Skeletal muscle tissue (tissue), 5 donors: ENCODE measurements around the gene KRT38. TPM values are rescaled to one million over a fixed set of nuclear protein-coding genes. Genes with fewer than 3 reads are reported as not detected.
A peak's percentile ranks its signal among the peaks of the same experiment; 100 is the strongest.

ENCODE experiments used
- H3K27ac ChIP-seq: one replicate; pipeline ENCODE4 v1.7.0; 2013; ENCODE audit warnings: mild to moderate bottlenecking, low read depth, low read length, inconsistent platforms
- H3K27me3 ChIP-seq, 3 donors: one replicate each; pipeline ENCODE4 v1.7.0; 2013; ENCODE audit warnings: low read length in 3 of 3; ENCODE audit not compliant: control insufficient read depth in 3 of 3, insufficient read depth in 3 of 3
- H3K36me3 ChIP-seq, 3 donors: one replicate each; pipeline ENCODE4 v1.7.0; 2013; ENCODE audit warnings: low read length in 3 of 3; ENCODE audit not compliant: control insufficient read depth in 3 of 3, insufficient read depth in 3 of 3
- H3K4me1 ChIP-seq, 3 donors: one replicate each; pipeline ENCODE4 v1.7.0; 2013; ENCODE audit warnings: low read length in 3 of 3, mild to moderate bottlenecking in 3 of 3; ENCODE audit not compliant: control insufficient read depth in 3 of 3, insufficient read depth in 3 of 3
- H3K4me3 ChIP-seq, 3 donors: one replicate each; pipeline ENCODE4 v1.7.0; 2013; ENCODE audit warnings: low read length in 3 of 3
- H3K9ac ChIP-seq, 3 donors: one replicate each; pipeline ENCODE4 v1.7.0; 2013; ENCODE audit warnings: low read length in 3 of 3, mild to moderate bottlenecking in 3 of 3, moderate library complexity in 2 of 3, low read depth in 1 of 3
- H3K9me3 ChIP-seq, 3 donors: one replicate each; pipeline ENCODE4 v1.7.0; 2013; ENCODE audit warnings: low read length in 3 of 3; ENCODE audit not compliant: control insufficient read depth in 3 of 3
- small RNA-seq: library from RNA; depleted of rRNA; stranded (forward); fragments of <200 nt; gene quantifications from one replicate; pipeline ENCODE3, GENCODE V24; 2014
- total RNA-seq: library from RNA; depleted of rRNA; stranded (reverse); fragments of >200 nt; gene quantifications from one replicate; pipeline ENCODE4 v1.2.3, GENCODE V29; 2014
- donor health status: Osteomylitis.

KRT38 gene
- total RNA-seq, 1 donor from 2014 or later: not detected

DNA sequence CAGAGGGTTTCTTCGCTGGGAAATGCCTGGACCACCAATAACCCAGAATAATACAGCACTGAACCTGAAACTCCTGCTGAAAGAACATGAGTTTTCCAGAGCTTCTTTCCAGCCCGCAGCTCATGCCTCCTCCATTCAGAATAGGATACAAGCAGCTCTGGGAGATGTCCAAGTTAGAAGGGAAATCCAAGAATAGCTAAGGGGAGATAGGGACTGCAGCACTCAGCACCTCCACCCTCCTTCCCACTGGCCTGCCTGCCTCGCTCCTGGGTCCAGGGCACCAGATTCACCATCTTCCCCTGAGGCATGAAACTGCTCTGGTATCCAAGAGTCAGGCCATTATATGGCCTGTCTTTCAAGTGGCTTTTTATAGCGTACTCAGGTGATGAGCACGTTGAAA, 47.5 kb downstream of the KRT38 start:
- Histone ChIP-seq H3K27ac (no peak overlapping the region), H3K4me1 (peaks cover 6 to 18% (median 16%) of the 10 kb centered on the region in 3 donors), H3K9ac (no peak overlapping the region), H3K36me3 (no peaks in the 10 kb centered on the region), H3K9me3 (no peaks in the 10 kb centered on the region), H3K27me3 (peaks cover 0 to 2% (median 0%) of the 10 kb centered on the region in 3 donors), H3K4me3 (no peak overlapping the region)

DNA sequence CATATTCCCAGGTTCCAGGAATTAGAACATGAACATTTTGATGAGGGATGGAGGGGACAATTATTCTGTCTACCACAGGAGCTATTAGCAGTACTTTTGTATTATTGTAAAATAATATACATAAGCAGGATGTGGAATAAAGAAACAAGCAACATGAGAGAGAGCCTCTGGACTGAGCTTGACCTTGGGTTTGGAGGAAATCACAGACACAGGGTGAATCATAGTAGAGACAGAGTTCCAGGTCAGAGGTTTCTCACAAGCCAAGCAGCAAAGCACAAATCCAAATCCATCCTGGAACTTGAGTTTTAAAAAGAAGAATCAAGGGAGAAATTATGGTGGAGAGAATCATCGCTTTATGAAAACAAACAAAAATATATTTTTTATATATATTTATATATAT, 48.5 kb downstream of the KRT38 start:
- no peaks in the 10 kb centered on the region for H3K9me3 ChIP-seq
- peaks cover 0 to 2% (median 0%) of the 10 kb centered on the region in 3 donors for H3K27me3 ChIP-seq
- no peak overlapping the region for H3K27ac ChIP-seq
- no peak overlapping the region for H3K4me3 ChIP-seq
- H3K36me3 ChIP-seq: no peaks in the 10 kb centered on the region
- no peak overlapping the region for H3K9ac ChIP-seq
- peaks cover 3 to 14% (median 14%) of the 10 kb centered on the region in 3 donors for H3K4me1 ChIP-seq

- no peak overlapping the region for H3K9ac ChIP-seq
- peaks cover 0 to 2% (median 0%) of the 10 kb centered on the region in 3 donors for H3K27me3 ChIP-seq
- no peak overlapping the region for H3K27ac ChIP-seq
- H3K4me1 ChIP-seq: peaks cover 3 to 9% (median 7%) of the 10 kb centered on the region in 3 donors
- no peaks in the 10 kb centered on the region for H3K36me3 ChIP-seq
- H3K4me3 ChIP-seq: no peak overlapping the region
- H3K9me3 ChIP-seq: peaks cover 0 to 2% (median 0%) of the 10 kb centered on the region in 3 donors
These were observed 49.2 kb downstream of the KRT38 start for GRCh38 chr17:41391535-41391934.

DNA sequence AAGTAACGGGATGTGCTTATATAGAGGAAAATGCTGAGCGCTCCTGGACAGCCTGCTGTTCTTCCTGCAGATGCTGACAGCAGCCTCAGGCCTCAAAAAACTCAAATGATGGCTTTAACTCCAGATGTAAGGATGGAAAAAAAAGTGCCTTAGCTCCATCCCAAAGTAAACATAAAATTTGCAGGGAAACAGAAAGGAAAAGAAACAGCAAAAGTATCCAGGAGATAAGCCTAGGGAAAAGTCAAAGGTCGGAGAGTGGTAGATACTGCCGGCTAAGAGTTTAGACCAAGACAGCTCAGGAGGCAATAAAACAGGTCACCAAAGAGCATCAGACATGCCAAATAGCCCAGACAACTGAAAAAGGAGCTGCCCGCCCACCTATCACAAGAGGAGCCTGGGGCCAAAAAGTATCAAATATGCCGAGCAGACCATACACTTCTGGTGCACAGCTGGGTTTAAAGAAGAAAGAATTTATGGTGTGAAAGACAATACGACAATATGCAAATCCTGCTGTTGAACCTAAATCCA, 50.3 kb downstream of the KRT38 start:
- Histone ChIP-seq H3K27me3 (peaks cover 0 to 2% (median 0%) of the 10 kb centered on the region in 3 donors), H3K4me1 (peaks cover 3 to 6% (median 3%) of the 10 kb centered on the region in 3 donors), H3K9ac (no peak overlapping the region)

GRCh38 chr17:41387670-41388069, 53.1 kb downstream of the KRT38 start:
- Histone ChIP-seq H3K4me3 (no peak overlapping the region), H3K36me3 (no peaks in the 10 kb centered on the region), H3K27me3 (peaks cover 0 to 2% (median 0%) of the 10 kb centered on the region in 3 donors), H3K9me3 (peaks cover 0 to 2% (median 0%) of the 10 kb centered on the region in 3 donors), H3K4me1 (no peaks in the 10 kb centered on the region), H3K9ac (no peak overlapping the region), H3K27ac (no peak overlapping the region)

More for the DNA sequence above, 50.3 kb downstream of the KRT38 start:
- H3K27ac ChIP-seq: no peak overlapping the region
- no peak overlapping the region for H3K4me3 ChIP-seq
- no peaks in the 10 kb centered on the region for H3K36me3 ChIP-seq
- H3K9me3 ChIP-seq: peaks cover 0 to 2% (median 0%) of the 10 kb centered on the region in 3 donors

DNA sequence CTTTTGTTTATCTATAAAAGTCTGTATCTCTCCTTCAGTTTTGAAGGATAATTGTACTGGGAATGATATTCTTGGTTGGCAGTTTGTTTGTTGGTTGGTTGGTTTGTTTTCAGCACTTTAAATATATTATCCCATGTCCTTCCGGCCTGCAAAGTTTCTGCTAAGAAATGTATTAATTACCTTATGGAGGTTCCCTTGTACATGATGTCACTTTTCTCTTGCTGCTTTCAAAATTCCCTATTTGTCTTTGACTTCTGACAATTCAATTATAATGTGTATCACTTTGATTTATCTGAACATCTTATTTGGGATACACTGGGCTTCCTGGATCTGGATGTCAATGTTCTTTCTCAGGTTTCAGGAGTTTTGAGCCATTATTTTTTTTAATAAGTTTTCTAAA, 54.6 kb downstream of the KRT38 start:
- Histone ChIP-seq H3K27ac (no peak overlapping the region), H3K36me3 (no peaks in the 10 kb centered on the region), H3K9ac (no peak overlapping the region), H3K9me3 (peaks cover 0 to 2% (median 0%) of the 10 kb centered on the region in 3 donors), H3K27me3 (peaks cover 0 to 8% (median 0%) of the 10 kb centered on the region in 3 donors), H3K4me3 (no peak overlapping the region), H3K4me1 (no peaks in the 10 kb centered on the region)

Small RNAs within 50 kb of the gene (small RNA-seq; reads per million reads assigned to genes)
- 6.1 reads per million, percentile 90 among the genes with 10 or more reads in this experiment for gene RNU2-32P

Other genes with a start within 250 kb of the KRT38 start
- not detected for gene KRTAP9-2, start 214.3 kb downstream of the KRT38 start, total RNA-seq
- gene KRTAP9-3, start 208.5 kb downstream of the KRT38 start, total RNA-seq: not detected
- gene KRTAP9-8, start 203.0 kb downstream of the KRT38 start, total RNA-seq: not detected
- gene KRTAP9-4, start 191.3 kb downstream of the KRT38 start, total RNA-seq: not detected
- gene KRTAP9-9, start 185.6 kb downstream of the KRT38 start, total RNA-seq: not detected
- not detected for gene KRTAP9-6, start 175.6 kb downstream of the KRT38 start, total RNA-seq
- not detected for gene KRTAP9-7, start 165.3 kb downstream of the KRT38 start, total RNA-seq
- not detected for gene KRTAP29-1, start 138.1 kb downstream of the KRT38 start, total RNA-seq
- gene KRTAP16-1, start 131.7 kb downstream of the KRT38 start, total RNA-seq: not detected
- gene KRTAP17-1, start 125.3 kb downstream of the KRT38 start, total RNA-seq: not detected
- gene KRT33A, start 90.2 kb downstream of the KRT38 start, total RNA-seq: not detected
- gene KRT33B, start 71.2 kb downstream of the KRT38 start, total RNA-seq: not detected
- not detected for gene KRT34, start 58.7 kb downstream of the KRT38 start, total RNA-seq
- gene KRT31, start 43.4 kb downstream of the KRT38 start, total RNA-seq: 3.1 TPM
- gene KRT37, start 16.4 kb downstream of the KRT38 start, total RNA-seq: not detected
- not detected for gene KRT32, start 26.4 kb upstream of the KRT38 start, total RNA-seq
- gene KRT35, start 40.2 kb upstream of the KRT38 start, total RNA-seq: not detected
- gene KRT36, start 48.9 kb upstream of the KRT38 start, total RNA-seq: not detected
- gene KRT13, start 64.6 kb upstream of the KRT38 start, total RNA-seq: not detected
- gene KRT15, start 77.9 kb upstream of the KRT38 start, total RNA-seq: not detected
- gene KRT19, start 87.3 kb upstream of the KRT38 start, total RNA-seq: not detected
- gene KRT9, start 131.1 kb upstream of the KRT38 start, total RNA-seq: not detected
- 1.0 TPM for gene KRT14, start 145.9 kb upstream of the KRT38 start, total RNA-seq
- gene KRT16, start 171.8 kb upstream of the KRT38 start, total RNA-seq: 0.52 TPM
- gene KRT17, start 183.6 kb upstream of the KRT38 start, total RNA-seq: 2.1 TPM
- gene EIF1, start 247.9 kb upstream of the KRT38 start, total RNA-seq: 100 TPM